Fibroblast of peridontal ligament (primary cell): ENCODE data around the gene MLPH.
A peak's percentile ranks its signal among the peaks of the same experiment; 100 is the strongest.
"Not testable (repeated sequence)": the region's sequence is repeated elsewhere in the genome, so short reads cannot be mapped to it uniquely, and the experiment has no call there.

Experiments used
- DNase-seq: peaks from one replicate; pipeline ENCODE4 v3.0.0-alpha.2; 2010; ENCODE audit errors: extremely low read depth

The MLPH gene

DNA sequence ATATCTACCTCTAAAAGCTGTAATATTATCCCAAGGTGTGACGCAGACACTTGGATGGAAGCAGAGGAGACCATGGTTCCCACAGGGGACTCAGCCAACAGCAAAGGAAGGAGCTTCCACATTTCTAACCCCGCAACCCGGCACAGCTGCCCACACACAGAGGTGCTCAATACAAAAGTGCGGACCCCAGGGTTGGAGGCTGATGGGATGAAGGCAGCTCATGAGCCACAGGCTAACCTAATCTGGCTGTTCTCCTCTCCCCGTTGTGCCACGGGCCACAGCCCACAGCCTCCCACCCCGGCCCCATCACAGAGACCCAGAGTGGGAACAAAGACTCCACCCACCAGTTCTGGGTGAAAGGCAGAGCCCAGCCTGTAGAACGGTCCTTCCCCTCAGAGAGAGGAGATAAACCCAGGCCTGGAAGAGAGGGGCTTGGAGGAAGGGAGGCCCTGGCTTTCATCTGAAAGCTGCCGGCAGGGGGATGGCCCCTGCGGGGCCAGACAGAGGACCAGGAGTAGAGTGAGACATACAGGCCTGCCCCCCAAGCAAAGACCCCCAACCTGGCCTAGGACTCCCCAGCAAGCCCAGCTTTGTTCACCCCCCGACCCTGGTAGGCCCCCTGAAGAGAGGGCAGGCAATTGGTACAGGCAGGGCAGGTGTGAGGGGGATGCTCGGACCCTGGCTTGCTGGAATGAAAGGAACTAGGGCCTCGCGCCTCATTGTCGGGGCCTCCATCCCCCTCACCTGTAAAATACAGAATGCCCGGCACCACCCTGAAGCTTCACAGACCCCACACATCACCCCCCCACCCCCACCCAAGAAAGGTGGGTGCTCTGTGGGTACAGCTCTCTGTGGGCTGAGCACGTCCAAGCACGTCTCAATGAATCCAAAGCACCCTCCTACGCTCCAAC is 96.6 kb downstream of the MLPH start:
- DNase-seq, result no peak

DNA sequence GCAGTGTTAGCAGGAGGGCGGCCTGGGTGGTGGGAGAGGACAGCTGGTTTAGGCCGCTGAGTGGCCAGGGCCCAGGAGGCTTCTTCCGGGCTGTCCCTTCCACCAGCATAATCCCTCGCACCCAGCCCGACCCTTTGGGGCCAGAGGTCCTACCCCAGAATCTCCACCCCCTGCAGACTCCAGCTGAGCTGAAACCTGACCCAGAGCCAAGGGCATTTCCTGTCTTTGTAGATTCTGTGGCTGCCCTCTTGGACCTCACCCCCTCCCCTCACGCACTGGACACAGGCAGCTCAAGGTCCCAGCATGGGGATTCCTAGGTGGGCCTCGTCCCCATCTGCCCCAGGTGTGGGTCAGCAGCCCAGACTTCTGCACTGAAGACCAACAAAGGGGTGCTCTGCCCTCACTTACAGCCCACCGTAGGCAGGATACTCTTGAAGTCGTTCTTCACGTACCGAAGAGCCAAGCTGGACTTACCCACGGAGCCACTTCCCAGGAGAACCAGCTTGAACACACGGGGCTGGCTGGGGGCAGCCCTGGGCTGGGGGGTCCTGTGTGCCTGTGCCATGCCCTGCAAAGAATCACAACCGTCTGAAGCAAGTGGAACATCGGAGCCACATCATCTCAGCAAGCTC is 98.7 kb downstream of the MLPH start:
- DNase-seq, result no peak

DNA sequence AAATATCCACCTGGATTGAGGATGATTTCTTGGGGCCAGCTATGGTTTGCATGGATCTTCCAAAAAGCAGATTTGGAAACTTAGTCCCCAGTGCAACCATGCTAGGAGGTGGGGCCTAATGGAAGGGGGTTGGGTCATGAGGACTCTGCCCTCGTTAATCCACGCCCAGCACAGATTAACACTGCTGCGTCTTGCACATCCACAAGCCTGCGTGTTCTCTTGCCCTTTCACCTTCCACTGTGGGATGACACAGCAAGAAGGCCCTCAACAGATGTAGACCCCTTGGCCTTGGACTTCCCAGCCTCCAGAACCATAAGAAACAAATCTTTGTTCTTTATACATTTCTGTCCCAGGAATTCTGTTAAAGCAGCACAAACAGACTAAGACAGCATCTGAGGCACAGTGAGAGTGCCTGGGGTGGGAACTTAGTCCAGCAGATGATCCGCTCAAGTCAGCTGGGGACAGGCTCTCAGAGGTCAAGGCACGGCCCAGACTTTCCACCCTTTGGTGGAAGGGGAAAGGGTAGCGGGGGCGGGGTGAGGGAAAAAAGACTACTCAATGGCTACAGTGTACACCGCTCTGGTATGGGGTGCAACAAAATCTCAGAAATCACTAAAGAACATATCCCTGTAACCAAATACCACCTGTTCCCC is 101.1 kb downstream of the MLPH start:
- DNase-seq, result no peak

DNA sequence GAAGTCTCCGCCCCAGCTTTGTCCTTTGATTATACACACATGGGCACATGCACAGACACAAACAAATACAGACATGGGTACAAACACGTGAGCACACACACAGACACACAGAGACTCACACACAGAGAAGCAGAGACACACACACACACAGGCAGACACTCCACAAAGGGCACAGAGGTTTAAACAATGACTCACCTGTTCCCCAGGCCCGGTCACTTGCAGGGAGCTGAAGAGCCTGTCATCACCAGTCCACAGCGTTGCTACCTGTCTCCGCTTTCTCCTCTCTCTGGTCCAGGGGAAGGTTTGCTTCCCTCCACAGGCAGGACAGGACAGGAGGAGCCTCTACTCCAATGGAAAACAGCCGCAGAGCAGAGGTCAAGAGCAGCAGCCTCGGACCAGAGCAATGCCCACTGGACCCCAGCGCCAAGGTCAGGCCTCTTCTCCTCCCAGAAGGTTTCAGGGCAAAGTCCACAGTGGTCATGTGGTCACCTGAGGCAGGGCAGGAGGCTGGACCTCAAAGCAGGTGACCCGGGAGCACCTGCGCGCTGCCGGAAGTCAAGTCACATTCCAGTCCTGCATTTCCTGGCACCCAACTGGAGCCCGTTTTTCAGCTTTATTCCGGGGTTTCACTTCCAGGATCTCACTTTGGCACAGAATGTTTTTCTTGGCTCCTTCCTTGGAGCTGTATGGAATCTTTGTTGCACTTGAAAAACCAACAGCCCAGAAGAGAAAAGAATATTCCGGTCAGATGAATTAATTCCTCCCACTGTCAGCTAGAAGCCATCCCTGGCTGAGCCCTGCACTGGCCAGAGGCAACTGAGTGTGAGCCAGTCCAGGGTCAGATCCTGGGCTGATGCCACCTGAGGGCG is 103.5 kb downstream of the MLPH start, which contains the start of gene RAB17:
RAB17 (minus strand) TSS at position 463 of the 869 bp plus-strand sequence. CDS start 4,580 bp downstream, outside the sequence.
- peak; percentile 38 for DNase-seq

DNA sequence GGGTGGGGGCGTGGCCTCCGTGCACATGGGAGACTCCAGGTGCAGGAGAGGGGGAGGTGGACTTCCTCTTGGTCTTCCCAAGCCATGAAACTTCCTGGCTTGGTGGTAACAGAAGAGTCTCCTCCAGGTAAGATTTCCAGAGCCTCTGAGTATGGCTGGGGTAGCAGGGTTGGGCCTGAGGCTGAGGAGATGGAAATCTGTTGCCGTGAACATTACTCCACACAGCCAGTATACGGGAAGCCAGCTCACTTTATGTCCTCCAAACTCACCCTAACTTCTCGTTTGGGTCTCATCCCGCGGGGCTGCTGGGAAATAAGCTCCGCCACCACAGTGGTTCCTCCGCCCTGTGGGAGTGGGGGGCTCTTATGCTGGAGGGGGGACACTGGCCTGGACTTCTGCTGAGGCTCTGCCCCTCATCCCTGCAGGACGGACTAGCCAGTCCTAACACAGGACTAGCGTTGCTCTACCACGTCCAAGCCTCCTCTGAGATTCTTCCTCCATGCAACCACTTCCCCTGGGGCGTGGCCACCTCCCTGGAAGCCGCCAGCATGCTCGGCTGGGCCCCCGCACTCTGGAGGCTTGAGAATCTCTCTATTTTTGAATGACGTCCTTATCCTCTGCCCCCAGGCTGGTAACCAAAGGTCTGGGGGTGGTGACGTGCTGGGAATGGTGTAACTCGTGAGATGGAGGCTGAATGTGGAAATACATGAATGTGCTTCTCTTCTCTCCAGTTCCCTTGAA is 104.3 kb downstream of the MLPH start:
- no peak for DNase-seq

DNA sequence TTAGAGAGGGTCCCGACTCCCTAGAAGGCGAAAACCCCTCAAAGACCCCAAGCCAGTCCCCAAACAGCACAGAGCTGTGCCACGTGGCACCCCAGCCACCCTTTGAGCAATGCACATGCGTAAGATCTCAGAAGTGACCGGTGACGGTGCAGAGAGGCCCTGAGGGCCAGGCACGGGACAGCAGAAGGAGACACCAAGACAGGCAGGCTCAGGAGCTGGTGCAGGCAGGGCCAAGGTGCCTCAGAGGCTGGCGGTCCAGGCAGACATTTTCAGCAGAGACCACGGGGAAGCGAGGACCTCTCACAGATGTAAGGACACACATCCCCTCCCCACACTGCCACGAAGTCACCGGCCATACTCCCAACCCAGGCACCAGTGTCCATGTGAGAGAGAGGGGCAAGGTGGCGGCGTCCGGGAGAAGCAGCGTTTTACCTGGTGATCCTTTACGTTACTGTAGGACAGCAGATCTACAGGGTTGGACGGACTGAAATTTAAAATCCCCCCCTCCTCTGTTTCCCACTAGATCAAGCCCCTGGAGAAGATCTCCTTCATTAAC is 105.5 kb downstream of the MLPH start:
- no peak for DNase-seq

DNA sequence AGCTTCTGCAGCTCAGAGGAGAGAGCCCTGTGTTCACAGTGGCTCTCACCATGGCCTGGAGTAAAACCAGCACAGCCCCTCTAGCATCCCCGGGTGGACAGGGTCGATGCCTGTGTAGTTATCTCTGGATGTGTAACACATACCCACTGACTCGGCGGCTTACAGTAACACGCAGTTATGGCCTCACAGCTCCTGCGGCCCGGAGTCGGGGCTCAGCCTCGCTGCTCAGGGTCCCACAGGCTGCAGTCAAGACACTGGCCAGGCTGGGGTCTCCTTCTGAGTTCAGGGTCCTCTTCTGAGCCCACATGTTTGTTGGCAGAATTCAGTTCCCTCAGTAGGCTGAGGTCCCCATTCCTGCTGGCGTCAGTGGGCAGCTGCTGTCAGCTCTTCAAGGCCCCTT is 106.0 kb downstream of the MLPH start:
- no peak for DNase-seq

DNA sequence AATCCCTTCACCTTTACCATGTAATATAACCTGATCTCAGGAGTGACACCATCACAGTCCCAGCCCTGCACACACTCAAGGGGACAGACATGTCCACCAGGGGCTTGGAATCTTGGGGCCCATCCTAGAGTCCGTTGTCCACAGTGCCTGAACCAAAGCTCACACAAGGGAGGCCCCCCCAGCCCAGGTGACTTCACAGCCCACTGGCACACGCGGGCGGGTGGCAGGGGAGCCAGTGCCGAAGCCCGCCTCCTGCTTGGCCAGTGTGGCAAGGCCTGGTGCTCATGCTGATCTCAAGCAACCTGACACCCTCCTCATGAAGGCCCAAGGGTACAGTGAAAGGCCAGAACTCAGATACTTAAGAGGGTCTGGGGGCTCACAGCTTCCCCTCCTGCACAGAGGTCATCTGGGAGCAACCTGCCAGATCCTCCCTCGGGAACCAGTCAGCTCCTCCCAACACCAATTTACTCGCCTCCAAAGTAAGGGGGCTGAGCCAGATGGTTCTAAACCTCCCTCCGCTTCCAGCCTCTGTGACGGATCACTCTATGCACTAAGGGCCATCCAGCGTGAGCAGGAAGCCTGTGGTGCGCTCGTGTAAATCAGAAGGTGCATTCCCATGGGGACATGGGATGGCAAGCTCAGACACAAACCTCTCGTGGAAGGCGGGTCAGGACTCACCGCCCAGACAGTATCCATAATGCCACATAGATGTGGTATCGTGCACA is 106.7 kb downstream of the MLPH start:
- no peak for DNase-seq

DNA sequence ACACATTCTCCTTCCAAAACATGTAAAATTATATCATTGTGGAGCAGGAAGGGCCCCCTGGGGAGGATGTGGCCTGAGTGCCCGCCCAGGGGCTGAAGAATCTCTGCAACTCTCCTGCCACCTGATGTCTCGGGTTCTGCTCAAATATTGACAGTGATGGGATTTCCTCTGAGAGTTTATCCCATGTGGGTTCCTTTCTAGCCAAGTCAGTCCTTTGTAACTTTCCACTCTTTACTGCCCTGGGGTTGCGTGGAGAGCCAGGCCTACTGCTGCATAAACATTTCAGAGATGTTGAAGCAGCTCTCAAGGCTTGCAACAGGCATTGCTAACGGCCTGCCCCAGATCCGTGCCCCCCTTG is 107.4 kb downstream of the MLPH start:
- DNase-seq, result peak; percentile 35

DNA sequence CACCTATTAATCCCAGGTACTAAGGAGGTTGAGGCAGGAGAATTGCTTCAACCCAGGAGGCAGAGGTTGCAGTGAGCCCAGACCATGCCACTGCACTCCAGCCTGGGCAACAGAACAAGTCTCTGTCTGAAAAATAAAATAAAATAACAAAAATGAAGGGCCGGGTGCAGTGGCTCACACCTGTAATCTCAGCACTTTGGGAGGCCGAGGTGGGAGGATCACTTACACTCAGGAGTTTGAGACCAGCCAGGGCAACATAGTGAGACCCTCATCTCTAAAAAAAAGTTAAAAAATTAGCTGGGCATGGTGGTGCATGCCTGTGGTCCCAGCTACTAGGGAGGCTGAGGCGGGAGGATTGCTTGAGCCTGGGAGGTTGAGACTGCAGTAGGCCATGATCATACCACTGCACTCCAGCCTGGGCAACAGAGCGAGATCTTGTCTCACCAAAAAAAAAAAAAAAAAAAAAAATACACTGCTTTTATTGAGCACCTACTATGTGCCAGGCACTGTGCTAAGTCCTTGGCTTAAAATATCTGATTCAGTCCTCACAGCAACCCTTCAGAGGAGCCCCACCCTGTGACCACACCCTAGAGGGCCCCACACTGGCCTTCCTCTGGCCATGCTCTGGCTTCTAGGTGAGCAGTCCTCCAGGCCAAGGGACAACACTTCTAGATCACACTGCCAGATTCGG is 108.9 kb downstream of the MLPH start:
- DNase-seq, result not testable (repeated sequence)

DNA sequence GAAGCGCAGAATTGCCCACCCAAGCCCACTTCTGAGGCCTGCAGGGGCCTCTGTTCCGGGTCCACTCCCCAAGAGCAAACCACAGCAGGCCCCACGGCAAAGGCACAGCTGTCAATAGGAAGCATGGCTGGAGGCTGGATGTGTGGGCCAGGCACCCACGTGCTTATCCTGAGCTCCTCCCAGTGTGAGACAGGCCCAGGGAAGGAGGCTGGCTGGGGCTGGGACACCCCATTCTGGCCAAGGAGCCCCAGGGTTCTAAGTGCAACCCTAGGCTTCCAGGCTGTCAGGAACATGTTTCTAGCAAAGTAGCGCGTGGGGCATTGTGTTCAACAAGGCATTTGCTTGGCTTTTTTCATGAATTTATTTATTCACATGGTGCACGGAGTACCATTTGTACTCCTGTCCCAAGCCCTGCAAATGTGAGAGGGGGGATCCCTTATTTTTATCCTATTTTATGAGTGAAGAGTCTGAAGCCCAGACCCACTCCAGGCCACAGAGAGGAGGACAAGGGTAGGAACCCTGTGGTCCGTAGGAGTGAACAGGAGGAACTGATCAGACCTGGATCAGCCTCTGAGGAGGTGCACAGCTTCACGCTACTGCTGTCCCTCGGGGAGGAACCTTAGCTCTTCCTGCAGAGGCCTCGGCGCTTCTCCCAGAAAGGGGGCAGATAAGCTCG is 109.6 kb downstream of the MLPH start:
- DNase-seq, result no peak

DNA sequence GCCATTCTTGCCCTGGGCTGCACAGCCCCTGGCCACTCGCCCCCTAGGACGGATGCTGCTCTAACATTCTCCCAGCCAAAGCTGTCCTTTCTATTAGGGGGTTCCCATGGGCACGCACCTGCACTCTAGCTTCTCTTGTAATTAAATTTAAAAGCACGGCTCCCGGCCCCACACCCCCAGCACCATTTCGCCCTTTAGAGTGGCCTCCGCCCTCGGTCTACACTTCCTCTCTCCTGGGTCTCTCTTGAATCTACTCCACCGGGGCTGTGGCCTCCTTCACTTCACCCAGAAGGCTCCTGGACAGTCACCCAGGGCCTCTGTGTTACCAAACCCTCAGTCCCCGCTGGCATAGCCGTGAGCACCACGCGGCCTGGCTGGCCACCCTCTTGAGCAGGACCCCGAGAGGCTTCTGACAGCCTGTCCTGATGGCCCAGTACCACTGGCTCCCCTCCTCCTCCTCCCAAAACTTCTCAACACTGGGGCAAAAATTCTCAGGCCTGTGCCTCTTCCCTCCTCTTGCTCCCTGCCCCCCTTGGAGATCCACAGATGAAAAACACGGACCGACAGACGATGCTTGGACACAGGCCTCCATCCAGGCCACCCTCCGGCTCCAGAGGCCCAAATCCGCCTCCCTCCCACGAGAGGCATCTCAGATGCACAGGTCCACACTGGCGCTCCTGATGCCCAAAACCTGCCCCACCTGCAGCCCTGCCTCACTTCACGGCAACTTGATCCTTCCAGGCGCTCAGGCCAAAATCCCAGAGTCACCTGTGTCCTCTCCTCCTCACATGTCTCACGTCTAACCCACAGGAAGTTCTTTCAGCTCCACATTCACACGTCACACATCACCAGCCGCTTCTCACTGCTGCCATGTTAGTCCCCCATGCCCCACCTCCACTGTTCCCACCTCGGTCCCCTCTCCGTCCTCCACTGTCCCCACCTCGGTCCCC is 110.4 kb downstream of the MLPH start:
- no peak for DNase-seq

DNA sequence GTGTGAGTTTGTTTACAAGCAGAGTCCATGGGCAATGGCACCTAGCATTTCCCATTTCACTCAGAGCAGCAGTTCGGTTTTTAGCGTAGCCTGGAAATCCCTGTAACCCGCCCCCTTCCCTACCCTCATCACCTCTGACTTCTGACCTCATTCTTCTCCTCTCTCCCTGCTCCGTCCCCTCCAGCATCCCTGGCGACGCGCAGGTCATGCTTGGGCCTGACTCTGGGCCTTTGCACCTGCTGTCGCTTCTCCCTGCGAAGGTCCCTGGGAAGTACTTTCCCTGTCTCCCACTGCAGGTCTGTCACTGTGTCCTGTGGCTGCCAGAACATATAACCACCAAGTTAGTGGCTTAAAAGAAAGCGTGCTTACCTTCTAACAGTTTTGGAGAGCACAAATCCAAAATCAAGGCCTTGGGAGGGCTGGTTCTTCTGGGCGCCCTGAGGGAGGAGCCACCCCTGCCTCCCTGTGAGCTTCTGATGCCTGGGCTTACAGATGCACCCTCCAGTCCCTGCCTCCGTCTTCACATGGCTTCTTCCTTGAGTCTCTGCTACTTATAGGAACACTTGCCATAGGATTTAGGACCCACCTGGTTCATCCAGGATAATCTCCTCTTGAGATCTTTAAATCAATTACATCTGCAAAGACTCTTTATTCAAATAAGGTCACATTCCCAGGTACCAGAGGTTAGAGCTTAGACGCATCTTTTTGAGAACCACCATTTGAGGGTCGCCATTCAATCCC is 111.6 kb downstream of the MLPH start:
- DNase-seq, result no peak

DNA sequence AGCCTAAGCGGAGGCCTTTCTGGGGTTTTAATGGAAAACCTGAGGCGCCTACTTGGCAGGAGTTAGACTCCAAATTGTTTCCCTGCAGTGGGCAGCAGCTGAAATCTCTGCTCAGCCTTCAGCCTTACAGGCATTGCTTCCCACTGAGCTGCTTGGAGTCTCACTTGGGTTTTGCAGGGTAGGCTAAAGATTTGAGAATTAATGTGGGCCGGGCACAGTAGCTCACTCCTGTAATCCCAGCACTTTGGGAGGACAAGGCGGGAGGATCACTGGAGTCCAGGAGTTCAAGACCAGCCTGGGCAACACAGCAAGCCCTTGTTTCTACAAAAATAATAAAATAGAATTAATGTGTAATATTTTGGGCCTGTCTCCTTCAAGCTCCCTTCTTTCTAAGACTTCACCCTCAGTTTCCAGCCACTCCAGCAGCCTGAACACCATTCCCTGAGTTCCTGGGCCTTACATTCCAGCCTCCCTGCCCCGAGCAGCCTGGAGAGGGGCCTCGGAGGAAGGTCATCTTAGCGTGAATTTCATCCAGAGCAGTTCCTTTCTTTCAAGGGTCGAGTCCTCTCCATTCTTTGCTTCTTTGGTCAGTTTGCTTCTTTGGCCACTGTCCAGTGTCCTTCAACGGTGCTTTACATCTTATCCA is 112.5 kb downstream of the MLPH start:
- no peak for DNase-seq

DNA sequence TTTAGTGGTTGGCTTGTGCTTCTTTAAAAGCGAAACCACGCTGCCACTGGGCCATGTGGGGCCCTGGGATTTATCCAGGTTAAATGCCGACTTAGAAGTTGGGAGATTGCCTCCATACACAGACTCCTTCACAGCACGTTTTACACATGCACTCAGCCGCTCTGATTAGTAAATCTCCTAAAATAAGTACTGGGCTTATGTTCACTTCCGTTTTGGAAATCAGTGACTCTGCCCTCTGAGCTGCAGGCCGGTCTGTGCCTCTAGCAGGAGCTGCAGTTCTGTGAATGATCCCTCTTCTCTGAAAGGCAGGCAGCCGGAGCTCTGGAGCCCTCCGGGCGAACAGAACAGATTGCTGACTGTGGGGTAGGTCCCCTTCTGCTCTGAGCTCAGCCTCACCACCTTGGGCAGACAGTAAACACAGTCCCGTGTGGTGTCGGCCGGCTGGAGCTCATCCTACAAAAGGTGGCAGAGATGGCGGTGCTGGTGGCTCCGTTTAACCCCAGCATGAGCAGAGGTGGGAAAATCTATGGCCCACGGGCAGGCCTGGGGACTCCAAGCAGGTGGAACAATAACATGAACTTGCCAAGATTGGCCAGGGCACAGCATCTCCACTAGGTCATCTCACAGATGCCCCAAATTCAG is 113.3 kb downstream of the MLPH start:
- DNase-seq, result peak; percentile 79
